GM23248 (cell line): Measurements from ENCODE around the gene RFTN1. TPM values are rescaled to one million over a fixed set of nuclear protein-coding genes. Genes with fewer than 3 reads are reported as not detected.
A peak's percentile ranks its signal among the peaks of the same experiment; 100 is the strongest.

Experiments used
- DNase-seq: peaks from one replicate; pipeline ENCODE4 v3.0.0-alpha.2; 2015
- H2AFZ ChIP-seq: fragments of 200-600 bp; sonication (generic); 2 replicates; pipeline ENCODE4 v1.6.1; 2016; ENCODE audit warnings: antibody characterized with exemption
- H3F3A ChIP-seq: fragments of 200-600 bp; sonication (generic); 2 replicates; pipeline ENCODE4 v1.6.1; 2016; ENCODE audit warnings: mild to moderate bottlenecking, antibody characterized with exemption, mixed run types; ENCODE audit not compliant: insufficient read depth
- H3K27ac ChIP-seq: fragments of 200-600 bp; sonication (generic); 2 replicates; pipeline ENCODE4 v1.5.1; 2016; ENCODE audit warnings: mild to moderate bottlenecking
- H3K27me3 ChIP-seq: fragments of 200-600 bp; sonication (generic); replicated peaks from 2 replicates; pipeline ENCODE4 v1.6.1; 2016; ENCODE audit warnings: mild to moderate bottlenecking; ENCODE audit not compliant: insufficient read depth
- H3K36me3 ChIP-seq: fragments of 200-600 bp; sonication (generic); 2 replicates; pipeline ENCODE4 v1.6.1; 2016; ENCODE audit warnings: low read depth, mild to moderate bottlenecking
- H3K4me1 ChIP-seq: fragments of 200-600 bp; sonication (generic); 2 replicates; pipeline ENCODE4 v1.6.1; 2016; ENCODE audit warnings: mild to moderate bottlenecking; ENCODE audit not compliant: insufficient read depth
- H3K4me2 ChIP-seq: fragments of 200-600 bp; sonication (generic); one replicate; pipeline ENCODE4 v1.6.1; 2016; ENCODE audit warnings: mild to moderate bottlenecking; ENCODE audit not compliant: unreplicated experiment
- H3K4me3 ChIP-seq: fragments of 200-600 bp; sonication (generic); 2 replicates; pipeline ENCODE4 v1.5.1; 2016; ENCODE audit warnings: mild to moderate bottlenecking
- H3K79me2 ChIP-seq: fragments of 200-600 bp; sonication (generic); 2 replicates; pipeline ENCODE4 v1.6.1; 2016; ENCODE audit warnings: mild to moderate bottlenecking; ENCODE audit not compliant: insufficient read depth
- H3K9ac ChIP-seq: fragments of 200-600 bp; sonication (generic); 2 replicates; pipeline ENCODE4 v1.6.1; 2016; ENCODE audit warnings: mild to moderate bottlenecking
- H3K9me2 ChIP-seq: fragments of 200-600 bp; sonication (generic); 2 replicates; pipeline ENCODE4 v1.6.1; 2016; ENCODE audit warnings: mixed run types, mild to moderate bottlenecking, moderate library complexity; ENCODE audit not compliant: insufficient read depth
- H3K9me3 ChIP-seq: fragments of 200-600 bp; sonication (generic); one replicate; pipeline ENCODE4 v1.6.1; 2017; ENCODE audit warnings: low read depth
- H4K20me1 ChIP-seq: fragments of 200-600 bp; sonication (generic); 2 replicates; pipeline ENCODE4 v1.6.0; 2016; ENCODE audit not compliant: insufficient read depth
- EZH2 ChIP-seq: fragments of 200-600 bp; sonication (generic); IDR thresholded peaks from 2 replicates; pipeline ENCODE4 v1.6.1; 2018; ENCODE audit warnings: antibody characterized with exemption, mild to moderate bottlenecking; ENCODE audit not compliant: insufficient read depth, poor library complexity, severe bottlenecking
- EZH2phosphoT487 ChIP-seq: fragments of 200-600 bp; sonication (generic); IDR thresholded peaks from 2 replicates; pipeline ENCODE4 v1.6.1; 2018; ENCODE audit warnings: antibody characterized with exemption, moderate library complexity, mild to moderate bottlenecking, low read depth; ENCODE audit not compliant: insufficient read depth
- WGBS, 2 experiments: methylation state at CpG; one replicate each; pipeline ENCODE4 v1.1.6; 2015 to 2017; ENCODE audit warnings: low lambda C conversion rate in 2 of 2, low coverage in 1 of 2; ENCODE audit errors: missing lambda C conversion rate in 2 of 2; 5-methylcytosine and 5-hydroxymethylcytosine counted together
- in situ Hi-C: fragments of 300-500 bp; cut with MboI; formaldehyde crosslinking; loops from 2 replicates; pipeline ENCODE4 v1.15.0; 2020
- polyA plus RNA-seq: library from polyadenylated mRNA; unstranded; fragments of >200 nt; fragmentation: Nextera tagmentation; extraction: Ambion mirVana; gene quantifications from 2 replicates; pipeline ENCODE4 v1.2.1, GENCODE V29; 2016
- total RNA-seq: library from RNA; depleted of rRNA; stranded (reverse); fragments of >200 nt; shearing (Covaris generic); gene quantifications from 2 replicates; pipeline ENCODE4 v1.2.3, GENCODE V29; 2014

Gene RFTN1
- total and polyA plus RNA-seq, 2 experiments from 2014 or later: 43.1 to 77.7 TPM

DNA sequence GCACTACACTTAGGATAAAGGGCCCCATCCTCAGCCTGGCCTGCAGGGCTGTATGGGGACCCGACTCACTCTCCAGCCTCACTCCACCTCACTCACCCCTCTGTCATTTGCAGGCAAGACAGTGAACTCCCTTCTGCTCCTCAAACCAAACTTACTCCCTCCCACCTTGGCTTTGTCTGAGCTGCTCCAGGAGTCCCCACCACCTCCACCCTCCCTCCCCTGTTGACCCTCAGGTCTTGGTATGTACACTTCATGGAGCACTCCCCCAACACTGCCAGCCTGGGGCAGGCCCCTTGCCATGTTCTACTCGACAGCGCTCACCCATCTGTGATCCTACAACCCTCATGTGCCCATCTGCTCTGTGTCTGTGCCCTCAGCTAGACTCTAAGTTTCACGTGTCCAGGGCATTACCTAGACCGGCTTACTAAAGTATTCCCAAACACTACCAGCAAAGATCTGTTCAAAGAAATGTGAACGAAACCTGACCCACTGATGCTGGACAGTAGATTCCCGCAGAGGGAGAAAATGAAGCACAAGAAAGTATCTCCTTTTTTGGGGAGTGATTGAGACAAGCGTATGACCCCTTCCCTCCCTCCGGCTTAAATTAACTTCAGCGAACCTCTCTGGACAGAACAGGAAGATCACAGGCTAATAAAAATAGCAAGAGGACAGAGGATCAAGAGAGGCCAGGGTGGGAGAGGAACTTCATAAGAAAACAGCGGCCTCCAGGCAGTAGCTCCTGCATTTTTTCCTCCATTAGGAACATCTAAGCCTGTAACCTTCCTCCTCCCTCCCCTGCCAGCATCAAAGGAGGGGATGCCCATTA lies 113.2 kb downstream of the RFTN1 start:
- Histone ChIP-seq H3K27me3 (no peaks in the 10 kb centered on the region), H3K79me2 (peaks cover 24% of the 10 kb centered on the region), H3K9ac (no peak overlapping the region), H4K20me1 (no peaks in the 10 kb centered on the region), H2AFZ (no peak overlapping the region), H3K4me1 (peaks cover 26% of the 10 kb centered on the region), H3K36me3 (no peaks in the 10 kb centered on the region), H3K4me2 (peak overlapping the region; percentile 1), H3K4me3 (no peak overlapping the region), H3K27ac (no peak overlapping the region), H3K9me2 (no peaks in the 10 kb centered on the region), H3K9me3 (no peaks in the 10 kb centered on the region), H3F3A (peaks cover 12% of the 10 kb centered on the region; the same call in 1 of the 2 replicates)
- in situ Hi-C loops: no loop called here
- no peak for DNase-seq
- 88 to 94% methylated on average over 10 to 11 of the region's 11 CpGs for WGBS, 2 experiments
- TF ChIP-seq EZH2phosphoT487 (no peak), EZH2 (no peak)

DNA sequence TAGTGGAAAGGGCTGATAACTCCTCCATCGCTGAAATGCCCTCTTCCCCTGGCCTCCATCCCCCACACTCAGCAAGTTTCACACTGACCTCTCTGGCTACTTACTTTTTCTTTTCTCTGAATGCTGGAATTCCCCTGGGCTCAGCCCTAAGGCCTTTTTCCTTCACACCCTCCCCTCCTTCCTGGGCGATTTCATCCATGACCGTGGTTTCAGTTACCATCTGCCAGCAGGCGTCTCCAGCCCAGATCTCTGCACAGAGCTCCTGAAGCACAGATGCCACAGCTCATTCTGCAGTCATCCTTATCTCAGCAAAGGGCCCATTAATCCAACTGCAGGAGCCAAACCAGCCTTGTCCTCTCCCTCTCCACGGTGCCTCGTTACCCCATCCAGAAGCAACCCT lies 114.0 kb downstream of the RFTN1 start:
- Histone ChIP-seq H3K36me3 (no peaks in the 10 kb centered on the region), H3K27me3 (no peaks in the 10 kb centered on the region), H3K9me3 (no peaks in the 10 kb centered on the region), H3K9ac (peak overlapping the region; percentile 11; the same call in 1 of the 2 replicates), H3K27ac (peak overlapping the region; percentile 37), H3F3A (peaks cover 12% of the 10 kb centered on the region; the same call in 1 of the 2 replicates), H2AFZ (no peak overlapping the region; the same call in 1 of the 2 replicates), H3K4me1 (peaks cover 33% of the 10 kb centered on the region), H3K79me2 (peaks cover 24% of the 10 kb centered on the region), H4K20me1 (no peaks in the 10 kb centered on the region), H3K4me2 (peak overlapping the region; percentile 36), H3K9me2 (no peaks in the 10 kb centered on the region), H3K4me3 (no peak overlapping the region)
- peak; percentile 83 for DNase-seq
- TF ChIP-seq EZH2phosphoT487: no peak
- TF ChIP-seq EZH2: no peak
- 14 to 15% methylated on average over 6 of the region's 6 CpGs for WGBS, 2 experiments
- in situ Hi-C loops: no loop called here

DNA sequence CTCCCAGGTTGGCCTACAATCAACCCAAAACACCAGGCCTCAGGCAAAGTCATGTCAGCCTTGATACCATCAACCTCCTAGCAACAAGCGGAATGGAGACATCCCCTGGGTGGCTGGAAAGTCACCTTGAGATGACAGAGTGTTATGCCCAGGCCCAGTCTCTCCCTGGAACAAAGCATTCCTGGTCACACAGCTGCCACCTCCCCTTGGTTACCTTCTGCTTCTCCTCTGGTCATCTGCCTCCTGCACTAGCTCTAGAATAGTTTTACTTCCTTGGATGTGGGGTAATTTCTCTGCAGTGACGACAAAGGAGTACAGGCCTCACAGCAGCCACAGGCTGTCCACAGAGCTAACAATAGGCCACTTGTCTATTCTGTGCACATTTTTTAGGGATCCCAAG lies 114.9 kb downstream of the RFTN1 start:
- no peak overlapping the region for H3K4me2 ChIP-seq
- peaks cover 12% of the 10 kb centered on the region; the same call in 1 of the 2 replicates for H3F3A ChIP-seq
- no peak overlapping the region for H2AFZ ChIP-seq
- TF ChIP-seq EZH2 (no peak), EZH2phosphoT487 (no peak)
- no peaks in the 10 kb centered on the region for H3K9me2 ChIP-seq
- H3K9me3 ChIP-seq: no peaks in the 10 kb centered on the region
- H3K79me2 ChIP-seq: peaks cover 31% of the 10 kb centered on the region
- H4K20me1 ChIP-seq: no peaks in the 10 kb centered on the region
- in situ Hi-C loops: no loop called here
- H3K36me3 ChIP-seq: no peaks in the 10 kb centered on the region
- no peak overlapping the region for H3K4me3 ChIP-seq
- no peak overlapping the region; the same call in 1 of the 2 replicates for H3K27ac ChIP-seq
- no peaks in the 10 kb centered on the region for H3K27me3 ChIP-seq
- no peak for DNase-seq
- 69 to 86% methylated on average over 2 of the region's 2 CpGs for WGBS, 2 experiments
- H3K9ac ChIP-seq: no peak overlapping the region
- peaks cover 36% of the 10 kb centered on the region for H3K4me1 ChIP-seq

DNA sequence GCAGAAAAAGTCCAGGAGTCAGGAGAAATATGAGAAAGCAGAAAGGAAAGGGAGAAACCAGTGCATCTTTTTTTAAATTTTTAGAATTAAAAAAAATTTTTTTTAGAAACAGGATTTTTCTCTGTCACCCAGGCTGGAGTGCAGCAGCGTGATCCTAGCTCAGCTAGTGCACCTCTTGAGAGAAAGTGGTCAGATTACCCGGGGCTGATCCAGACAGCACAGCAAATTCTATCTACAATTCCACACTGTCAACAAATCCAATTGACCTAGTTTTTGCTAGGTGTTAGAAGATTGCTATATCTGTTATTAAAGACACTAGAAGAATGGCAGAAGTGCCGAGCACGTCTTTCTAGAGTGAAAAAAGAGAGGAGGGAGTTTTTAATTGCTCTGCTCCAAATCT lies 117.3 kb downstream of the RFTN1 start:
- H3K36me3 ChIP-seq: no peaks in the 10 kb centered on the region
- no peak overlapping the region for H3K9ac ChIP-seq
- no peak overlapping the region for H3K4me2 ChIP-seq
- in situ Hi-C loops: no loop called here
- H3K4me3 ChIP-seq: no peak overlapping the region
- H3K27ac ChIP-seq: no peak overlapping the region
- H3K79me2 ChIP-seq: peaks cover 32% of the 10 kb centered on the region
- no peaks in the 10 kb centered on the region for H3K9me3 ChIP-seq
- no peaks in the 10 kb centered on the region for H3K27me3 ChIP-seq
- H2AFZ ChIP-seq: no peak overlapping the region
- H4K20me1 ChIP-seq: no peaks in the 10 kb centered on the region
- WGBS, 2 experiments: 85 to 86% methylated on average over 4 of the region's 4 CpGs
- H3K9me2 ChIP-seq: no peaks in the 10 kb centered on the region
- no peak for TF ChIP-seq EZH2
- TF ChIP-seq EZH2phosphoT487: no peak
- H3K4me1 ChIP-seq: peaks cover 22% of the 10 kb centered on the region
- no peak for DNase-seq
- H3F3A ChIP-seq: peaks cover 12% of the 10 kb centered on the region; the same call in 1 of the 2 replicates
